B cell (primary cell): Measurements from ENCODE around the gene TMBIM1.

ENCODE experiments used
- EZH2 ChIP-seq: IDR thresholded peaks from 2 replicates; pipeline ENCODE4 v1.6.1; 2012; ENCODE audit warnings: borderline replicate concordance, low read depth, mild to moderate bottlenecking, moderate library complexity, low read length; ENCODE audit not compliant: insufficient read depth, poor library complexity, severe bottlenecking
- TF ChIP-seq, protein P1 (sequence below): fragments of 200-600 bp; IDR thresholded peaks from one replicate; pipeline ENCODE4 v1.8.0; 2022; ENCODE audit warnings: antibody characterized with exemption, mild to moderate bottlenecking

- TF ChIP-seq, protein P1, sequence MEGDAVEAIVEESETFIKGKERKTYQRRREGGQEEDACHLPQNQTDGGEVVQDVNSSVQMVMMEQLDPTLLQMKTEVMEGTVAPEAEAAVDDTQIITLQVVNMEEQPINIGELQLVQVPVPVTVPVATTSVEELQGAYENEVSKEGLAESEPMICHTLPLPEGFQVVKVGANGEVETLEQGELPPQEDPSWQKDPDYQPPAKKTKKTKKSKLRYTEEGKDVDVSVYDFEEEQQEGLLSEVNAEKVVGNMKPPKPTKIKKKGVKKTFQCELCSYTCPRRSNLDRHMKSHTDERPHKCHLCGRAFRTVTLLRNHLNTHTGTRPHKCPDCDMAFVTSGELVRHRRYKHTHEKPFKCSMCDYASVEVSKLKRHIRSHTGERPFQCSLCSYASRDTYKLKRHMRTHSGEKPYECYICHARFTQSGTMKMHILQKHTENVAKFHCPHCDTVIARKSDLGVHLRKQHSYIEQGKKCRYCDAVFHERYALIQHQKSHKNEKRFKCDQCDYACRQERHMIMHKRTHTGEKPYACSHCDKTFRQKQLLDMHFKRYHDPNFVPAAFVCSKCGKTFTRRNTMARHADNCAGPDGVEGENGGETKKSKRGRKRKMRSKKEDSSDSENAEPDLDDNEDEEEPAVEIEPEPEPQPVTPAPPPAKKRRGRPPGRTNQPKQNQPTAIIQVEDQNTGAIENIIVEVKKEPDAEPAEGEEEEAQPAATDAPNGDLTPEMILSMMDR = no peak
- no peak for TF ChIP-seq EZH2
Measured at GRCh38 chr2:218271865-218272530, 20.3 kb downstream of the TMBIM1 start.
